Activated CD4-positive, alpha-beta memory T cell treated with anti-CD3 and anti-CD28 coated beads, Interleukin-2, amount 10 ng/mL, durations not matched to agents 7 days and 5 days (primary cell): ENCODE results near the gene LRP8. TPM values are rescaled to one million over a fixed set of nuclear protein-coding genes. Genes with fewer than 3 reads are reported as not detected.
A peak's percentile ranks its signal among the peaks of the same experiment; 100 is the strongest.

ENCODE experiments used
- CTCF ChIA-PET: fragments of 350-600 bp; sonication (Branson Sonifier 250); formaldehyde crosslinking; loops from one replicate; lab custom pipeline; 2021; ENCODE audit warnings: antibody characterized with exemption, inconsistent platforms; lab: Charles Lee
- POLR2A ChIA-PET: fragments of 350-600 bp; sonication (Branson Sonifier 250); formaldehyde crosslinking; loops from one replicate; lab custom pipeline; 2021; ENCODE audit warnings: antibody characterized with exemption; lab: Charles Lee
- DNase-seq: peaks from one replicate; pipeline ENCODE4 v3.0.0-alpha.2; 2020
- H3K27ac Mint-ChIP-seq: one replicate; pipeline ENCODE4 v1.8.0; 2021; ENCODE audit warnings: mild to moderate bottlenecking, mixed read lengths
- H3K27me3 Mint-ChIP-seq: one replicate; pipeline ENCODE4 v1.8.0; 2021; ENCODE audit warnings: mixed read lengths
- H3K36me3 Mint-ChIP-seq: one replicate; pipeline ENCODE4 v1.8.0; 2021; ENCODE audit warnings: low read depth, mixed read lengths
- H3K4me1 Mint-ChIP-seq: one replicate; pipeline ENCODE4 v1.8.0; 2021; ENCODE audit warnings: mixed read lengths
- H3K4me3 Mint-ChIP-seq: one replicate; pipeline ENCODE4 v1.8.0; 2021; ENCODE audit warnings: mild to moderate bottlenecking, mixed read lengths
- H3K9me3 Mint-ChIP-seq: one replicate; pipeline ENCODE4 v1.8.0; 2021; ENCODE audit warnings: mixed read lengths
- total RNA-seq, 2 experiments: library from RNA; stranded (reverse); gene quantifications; one replicate each; pipeline ENCODE4 v1.2.3, GENCODE V29; 2021

The LRP8 gene
- total RNA-seq, 2 experiments from 2014 or later: 51.5 to 52.7 TPM

- POLR2A ChIA-PET: no interaction called here
- Mint-ChIP-seq H3K27me3 (peaks cover 23% of the 10 kb centered on the region), H3K27ac (no peak overlapping the region), H3K36me3 (peaks cover 2% of the 10 kb centered on the region), H3K4me3 (no peak overlapping the region), H3K4me1 (no peaks in the 10 kb centered on the region), H3K9me3 (peaks cover 4% of the 10 kb centered on the region)
- CTCF ChIA-PET: interaction anchor here (0.9 kb wide), 1 partner anchor 41 kb away, joined by 3 read pairs; no protein-coding TSS in a partner anchor
- DNase-seq: no peak
Measured at GRCh38 chr1:53352561-53352960, 24.7 kb upstream of the LRP8 start.

- no peak overlapping the region for H3K27ac Mint-ChIP-seq
- no peak overlapping the region for H3K4me3 Mint-ChIP-seq
- no peaks in the 10 kb centered on the region for H3K9me3 Mint-ChIP-seq
- ChIA-PET CTCF (no interaction called here), POLR2A (no interaction called here)
- H3K27me3 Mint-ChIP-seq: peaks cover 17% of the 10 kb centered on the region
- H3K36me3 Mint-ChIP-seq: no peaks in the 10 kb centered on the region
- peak; percentile 10 for DNase-seq
- no peaks in the 10 kb centered on the region for H3K4me1 Mint-ChIP-seq
Measured at GRCh38 chr1:53350853-53351767, 23.2 kb upstream of the LRP8 start.

GRCh38 chr1:53349968-53350852, 22.3 kb upstream of the LRP8 start:
- no peaks in the 10 kb centered on the region for H3K4me1 Mint-ChIP-seq
- peaks cover 14% of the 10 kb centered on the region for H3K27me3 Mint-ChIP-seq
- no peaks in the 10 kb centered on the region for H3K36me3 Mint-ChIP-seq
- H3K4me3 Mint-ChIP-seq: no peak overlapping the region
- CTCF ChIA-PET: no interaction called here
- POLR2A ChIA-PET: interaction anchor here (1.6 kb wide), 1 partner anchor 16 kb away, joined by 3 read pairs; no protein-coding TSS in a partner anchor
- peak; percentile 14 for DNase-seq
- no peaks in the 10 kb centered on the region for H3K9me3 Mint-ChIP-seq
- H3K27ac Mint-ChIP-seq: no peak overlapping the region

GRCh38 chr1:53349369-53349835, 21.5 kb upstream of the LRP8 start:
- H3K4me1 Mint-ChIP-seq: no peaks in the 10 kb centered on the region
- no peaks in the 10 kb centered on the region for H3K9me3 Mint-ChIP-seq
- CTCF ChIA-PET: no interaction called here
- peaks cover 11% of the 10 kb centered on the region for H3K27me3 Mint-ChIP-seq
- peak; percentile 11 for DNase-seq
- POLR2A ChIA-PET: interaction anchor here (1.6 kb wide), 1 partner anchor 16 kb away, joined by 3 read pairs; no protein-coding TSS in a partner anchor
- H3K36me3 Mint-ChIP-seq: no peaks in the 10 kb centered on the region
- H3K27ac Mint-ChIP-seq: no peak overlapping the region
- no peak overlapping the region for H3K4me3 Mint-ChIP-seq

GRCh38 chr1:53348486-53349368, 20.9 kb upstream of the LRP8 start:
- no peaks in the 10 kb centered on the region for H3K4me1 Mint-ChIP-seq
- H3K27ac Mint-ChIP-seq: no peak overlapping the region
- DNase-seq: peak; percentile 10
- no peaks in the 10 kb centered on the region for H3K36me3 Mint-ChIP-seq
- H3K27me3 Mint-ChIP-seq: peaks cover 9% of the 10 kb centered on the region
- no peak overlapping the region for H3K4me3 Mint-ChIP-seq
- no peaks in the 10 kb centered on the region for H3K9me3 Mint-ChIP-seq
- CTCF ChIA-PET: no interaction called here
- POLR2A ChIA-PET: interaction anchor here (1.6 kb wide), 1 partner anchor 15 kb away, joined by 3 read pairs; no protein-coding TSS in a partner anchor

- H3K36me3 Mint-ChIP-seq: no peaks in the 10 kb centered on the region
- POLR2A ChIA-PET: interaction anchor here (1.5 kb wide), 1 partner anchor 11 kb away, joined by 4 read pairs; no protein-coding TSS in a partner anchor
- peak; percentile 1 for DNase-seq
Measured at GRCh38 chr1:53346814-53347176, 18.9 kb upstream of the LRP8 start.

GRCh38 chr1:53345996-53346813, 18.3 kb upstream of the LRP8 start:
- Mint-ChIP-seq H3K36me3 (peaks cover 4% of the 10 kb centered on the region), H3K4me1 (no peaks in the 10 kb centered on the region), H3K27me3 (peaks cover 2% of the 10 kb centered on the region), H3K27ac (no peak overlapping the region), H3K9me3 (no peaks in the 10 kb centered on the region), H3K4me3 (no peak overlapping the region)
- CTCF ChIA-PET: interaction anchor here (0.8 kb wide), 1 partner anchor 22 kb away, joined by 3 read pairs; no protein-coding TSS in a partner anchor
- POLR2A ChIA-PET: interaction anchor here (1.5 kb wide), 1 partner anchor 10 kb away, joined by 4 read pairs; no protein-coding TSS in a partner anchor
- peak; percentile 13 for DNase-seq

More at GRCh38 chr1:53346814-53347176, 18.9 kb upstream of the LRP8 start:
- CTCF ChIA-PET: interaction anchor here (0.8 kb wide), 1 partner anchor 21 kb away, joined by 3 read pairs; no protein-coding TSS in a partner anchor
- no peaks in the 10 kb centered on the region for H3K4me1 Mint-ChIP-seq
- no peaks in the 10 kb centered on the region for H3K9me3 Mint-ChIP-seq
- no peak overlapping the region for H3K27ac Mint-ChIP-seq
- H3K4me3 Mint-ChIP-seq: no peak overlapping the region
- peaks cover 2% of the 10 kb centered on the region for H3K27me3 Mint-ChIP-seq

GRCh38 chr1:53344921-53345838, 17.3 kb upstream of the LRP8 start:
- peak; percentile 2 for DNase-seq
- ChIA-PET CTCF (no interaction called here), POLR2A (no interaction called here)
- Mint-ChIP-seq H3K4me1 (no peaks in the 10 kb centered on the region), H3K4me3 (no peak overlapping the region), H3K27me3 (peaks cover 2% of the 10 kb centered on the region), H3K36me3 (peaks cover 7% of the 10 kb centered on the region), H3K27ac (no peak overlapping the region), H3K9me3 (no peaks in the 10 kb centered on the region)

- peak; percentile 8 for DNase-seq
- no peak overlapping the region for H3K4me3 Mint-ChIP-seq
- H3K27me3 Mint-ChIP-seq: peaks cover 2% of the 10 kb centered on the region
- H3K36me3 Mint-ChIP-seq: peaks cover 9% of the 10 kb centered on the region
- H3K27ac Mint-ChIP-seq: no peak overlapping the region
- no peaks in the 10 kb centered on the region for H3K4me1 Mint-ChIP-seq
- ChIA-PET POLR2A (interaction anchor here (0.6 to 1.0 kb wide), 2 partner anchors 9 to 502 kb away, joined by 3 read pairs; no protein-coding TSS in a partner anchor), CTCF (interaction anchor here (1.2 kb wide), 1 partner anchor 66 kb away, joined by 5 read pairs; no protein-coding TSS in a partner anchor)
- H3K9me3 Mint-ChIP-seq: no peaks in the 10 kb centered on the region
Measured at GRCh38 chr1:53343831-53344668, 16.2 kb upstream of the LRP8 start.
